ENCODE results near the gene DYNC2H1.

The DYNC2H1 gene, protein sequence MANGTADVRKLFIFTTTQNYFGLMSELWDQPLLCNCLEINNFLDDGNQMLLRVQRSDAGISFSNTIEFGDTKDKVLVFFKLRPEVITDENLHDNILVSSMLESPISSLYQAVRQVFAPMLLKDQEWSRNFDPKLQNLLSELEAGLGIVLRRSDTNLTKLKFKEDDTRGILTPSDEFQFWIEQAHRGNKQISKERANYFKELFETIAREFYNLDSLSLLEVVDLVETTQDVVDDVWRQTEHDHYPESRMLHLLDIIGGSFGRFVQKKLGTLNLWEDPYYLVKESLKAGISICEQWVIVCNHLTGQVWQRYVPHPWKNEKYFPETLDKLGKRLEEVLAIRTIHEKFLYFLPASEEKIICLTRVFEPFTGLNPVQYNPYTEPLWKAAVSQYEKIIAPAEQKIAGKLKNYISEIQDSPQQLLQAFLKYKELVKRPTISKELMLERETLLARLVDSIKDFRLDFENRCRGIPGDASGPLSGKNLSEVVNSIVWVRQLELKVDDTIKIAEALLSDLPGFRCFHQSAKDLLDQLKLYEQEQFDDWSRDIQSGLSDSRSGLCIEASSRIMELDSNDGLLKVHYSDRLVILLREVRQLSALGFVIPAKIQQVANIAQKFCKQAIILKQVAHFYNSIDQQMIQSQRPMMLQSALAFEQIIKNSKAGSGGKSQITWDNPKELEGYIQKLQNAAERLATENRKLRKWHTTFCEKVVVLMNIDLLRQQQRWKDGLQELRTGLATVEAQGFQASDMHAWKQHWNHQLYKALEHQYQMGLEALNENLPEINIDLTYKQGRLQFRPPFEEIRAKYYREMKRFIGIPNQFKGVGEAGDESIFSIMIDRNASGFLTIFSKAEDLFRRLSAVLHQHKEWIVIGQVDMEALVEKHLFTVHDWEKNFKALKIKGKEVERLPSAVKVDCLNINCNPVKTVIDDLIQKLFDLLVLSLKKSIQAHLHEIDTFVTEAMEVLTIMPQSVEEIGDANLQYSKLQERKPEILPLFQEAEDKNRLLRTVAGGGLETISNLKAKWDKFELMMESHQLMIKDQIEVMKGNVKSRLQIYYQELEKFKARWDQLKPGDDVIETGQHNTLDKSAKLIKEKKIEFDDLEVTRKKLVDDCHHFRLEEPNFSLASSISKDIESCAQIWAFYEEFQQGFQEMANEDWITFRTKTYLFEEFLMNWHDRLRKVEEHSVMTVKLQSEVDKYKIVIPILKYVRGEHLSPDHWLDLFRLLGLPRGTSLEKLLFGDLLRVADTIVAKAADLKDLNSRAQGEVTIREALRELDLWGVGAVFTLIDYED (N-terminal part only)

DNA sequence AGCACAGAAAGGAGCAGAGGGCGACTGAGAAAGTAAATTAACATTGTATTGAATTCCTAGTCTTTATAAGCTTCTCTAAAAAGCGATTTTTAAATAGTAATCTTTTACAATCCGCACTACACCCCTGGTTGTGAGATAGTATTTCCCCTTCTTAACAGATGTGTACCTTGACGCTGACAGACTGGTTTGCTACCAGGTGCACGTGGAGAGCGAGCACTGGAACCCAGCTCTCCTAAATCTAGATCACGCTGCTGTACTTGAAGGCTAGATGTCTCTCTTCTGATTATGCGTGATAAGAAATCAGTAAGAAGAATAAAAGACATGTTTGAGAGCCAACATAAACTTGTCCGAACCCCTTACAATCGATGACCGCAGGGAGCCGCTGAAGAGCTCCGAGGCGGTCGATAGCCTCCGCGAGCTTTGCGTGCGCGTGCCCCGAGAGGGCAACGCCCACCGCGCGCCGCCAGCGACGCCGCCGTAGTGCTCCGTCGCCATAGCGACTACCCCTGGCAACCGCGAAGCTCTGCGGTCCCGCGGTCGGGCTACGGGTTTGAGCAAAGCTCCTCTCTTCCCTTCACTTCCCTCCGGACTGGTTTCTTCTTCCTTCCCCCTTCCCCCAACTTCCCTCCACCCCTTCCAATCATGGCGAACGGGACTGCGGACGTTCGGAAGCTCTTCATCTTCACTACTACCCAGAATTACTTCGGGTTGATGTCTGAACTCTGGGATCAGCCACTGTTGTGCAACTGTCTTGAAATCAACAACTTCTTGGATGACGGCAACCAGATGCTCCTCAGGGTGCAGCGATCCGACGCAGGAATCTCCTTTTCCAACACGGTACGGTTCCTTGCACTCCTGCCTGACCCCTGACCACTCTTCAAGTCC is at the start of gene DYNC2H1:
Gene DYNC2H1 (plus strand): TSS at position 494 of the 885 bp plus-strand sequence. CDS start 149 bp downstream, at position 643.
- peak; percentile 68 for FAIRE-seq

DNA sequence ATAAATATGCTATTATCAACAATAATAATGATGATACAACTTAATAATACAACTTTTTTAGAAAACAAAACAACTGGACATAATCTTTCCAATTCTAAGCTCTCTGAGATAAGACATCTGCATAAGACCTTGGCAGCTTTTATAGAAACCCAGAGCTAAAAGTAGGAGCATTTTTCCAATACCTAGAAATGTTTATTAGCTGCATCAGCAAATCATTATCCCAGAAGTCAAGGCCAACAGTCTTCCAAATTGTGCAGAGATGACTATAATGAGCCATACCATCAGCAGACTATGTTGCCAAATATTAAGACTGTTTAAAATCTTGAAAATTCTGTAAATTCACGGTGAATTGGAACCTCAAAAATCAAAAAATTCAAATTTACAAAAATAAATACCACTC is 47.6 kb upstream of the DYNC2H1 start:
- no peak for FAIRE-seq

DNA sequence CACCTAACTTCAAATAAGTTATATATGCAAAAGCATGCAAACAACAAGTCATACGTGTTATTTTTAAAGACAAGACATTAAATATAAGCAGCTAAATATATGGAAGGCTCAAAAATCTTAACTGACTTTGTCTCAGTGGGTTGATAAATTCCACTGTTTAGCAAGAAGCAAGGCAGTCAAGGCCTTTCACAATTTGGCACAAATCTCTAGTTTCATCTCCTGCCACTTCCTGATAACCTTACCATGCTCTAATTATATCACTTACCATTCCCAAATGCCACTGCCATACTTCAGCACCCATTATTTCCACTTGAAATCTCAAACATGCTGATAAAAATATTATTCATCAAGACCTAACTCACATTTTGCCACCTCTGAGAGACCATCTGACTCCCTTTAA is 42.1 kb upstream of the DYNC2H1 start:
- FAIRE-seq, result no peak

DNA sequence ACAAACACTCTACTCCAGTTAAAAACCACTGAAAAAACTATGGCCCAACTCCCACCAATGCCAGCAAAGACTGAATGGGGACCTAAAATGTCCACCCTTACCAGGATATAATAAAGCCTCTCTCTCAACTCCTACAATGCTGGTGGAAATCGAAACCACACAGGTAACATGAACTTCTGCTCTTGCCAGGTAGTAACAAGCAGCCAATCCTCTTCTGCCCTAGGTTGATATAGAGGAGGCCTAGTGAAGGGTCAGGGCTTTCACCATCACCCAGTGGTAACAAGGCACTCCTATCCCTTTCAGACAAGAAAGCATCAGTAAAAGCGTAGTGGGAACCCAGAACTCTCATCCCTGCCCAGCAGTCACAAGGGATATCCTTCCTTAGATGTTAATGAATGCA is 39.9 kb upstream of the DYNC2H1 start:
- FAIRE-seq, result no peak

DNA sequence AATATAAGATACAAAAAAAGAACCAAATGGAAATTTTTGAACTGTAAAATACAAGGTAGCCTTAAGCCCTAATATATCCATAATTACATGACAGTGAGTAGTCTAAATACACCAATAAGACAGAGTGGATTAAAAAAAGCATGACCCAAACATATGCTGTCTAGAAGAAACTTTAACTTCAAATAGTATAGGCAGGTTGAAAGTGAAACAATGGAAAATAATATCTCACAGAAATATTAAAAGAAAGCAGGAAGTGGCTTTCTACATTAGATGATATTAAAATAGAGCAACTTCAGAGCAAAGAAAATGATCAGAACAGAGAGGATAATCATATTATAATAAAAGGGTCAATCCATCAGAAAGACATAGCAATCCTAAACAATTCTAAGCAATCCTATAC is 39.1 kb upstream of the DYNC2H1 start:
- no peak for FAIRE-seq

DNA sequence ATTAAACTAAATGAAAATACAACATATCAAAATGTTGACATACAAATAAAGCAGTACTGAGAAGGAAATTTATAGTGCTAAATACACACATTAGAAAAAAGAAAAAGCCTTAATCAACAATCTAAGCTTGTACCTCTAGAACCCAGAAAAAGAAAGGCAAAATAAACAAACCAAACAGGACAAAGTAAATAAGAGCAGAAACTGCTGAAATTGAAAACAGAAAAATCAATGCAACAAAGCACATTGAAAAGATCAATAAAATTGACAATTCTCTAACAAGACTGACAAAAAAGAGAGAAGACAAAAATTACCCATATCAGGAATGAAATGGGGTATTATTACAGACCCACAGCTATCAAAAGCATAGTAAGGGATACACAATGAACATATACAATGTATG is 38.2 kb upstream of the DYNC2H1 start:
- FAIRE-seq, result no peak

DNA sequence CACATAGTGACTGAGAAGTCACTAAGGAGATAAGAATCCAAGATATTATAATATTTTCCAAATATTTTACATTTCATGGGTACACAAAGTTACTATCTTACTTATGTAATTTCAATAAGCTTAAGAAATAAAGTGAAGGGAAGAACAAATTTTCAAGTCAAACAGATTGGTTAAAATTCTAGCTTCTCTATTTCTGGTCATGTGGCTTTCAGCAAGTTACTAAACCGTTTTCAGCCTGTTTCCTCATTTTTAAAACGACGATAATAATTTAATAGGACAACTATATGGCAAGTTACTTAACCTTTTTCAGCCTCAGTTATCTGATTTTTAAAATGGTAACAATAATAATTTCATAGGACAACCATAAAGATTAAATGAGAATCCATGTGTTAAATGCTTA is 32.9 kb upstream of the DYNC2H1 start:
- no peak for FAIRE-seq

DNA sequence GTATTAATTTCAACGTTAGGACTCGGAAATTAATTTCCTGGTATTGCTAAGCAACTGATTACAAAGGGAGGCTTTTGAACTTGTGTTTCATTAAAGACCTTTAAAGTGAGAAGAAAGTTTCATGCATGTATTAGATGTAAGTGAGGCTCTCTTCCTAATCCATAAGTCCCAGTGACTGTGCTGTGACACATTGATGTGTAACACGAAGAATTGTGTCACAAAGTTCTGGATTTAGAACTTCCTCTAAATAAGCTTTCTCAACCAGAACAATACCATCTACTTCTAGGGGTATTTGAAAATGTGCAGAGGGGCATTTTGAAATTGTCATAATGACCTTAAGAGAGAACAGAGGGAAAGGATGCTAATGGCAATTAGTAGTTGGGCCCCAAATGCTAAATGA is 31.7 kb upstream of the DYNC2H1 start:
- FAIRE-seq, result no peak

DNA sequence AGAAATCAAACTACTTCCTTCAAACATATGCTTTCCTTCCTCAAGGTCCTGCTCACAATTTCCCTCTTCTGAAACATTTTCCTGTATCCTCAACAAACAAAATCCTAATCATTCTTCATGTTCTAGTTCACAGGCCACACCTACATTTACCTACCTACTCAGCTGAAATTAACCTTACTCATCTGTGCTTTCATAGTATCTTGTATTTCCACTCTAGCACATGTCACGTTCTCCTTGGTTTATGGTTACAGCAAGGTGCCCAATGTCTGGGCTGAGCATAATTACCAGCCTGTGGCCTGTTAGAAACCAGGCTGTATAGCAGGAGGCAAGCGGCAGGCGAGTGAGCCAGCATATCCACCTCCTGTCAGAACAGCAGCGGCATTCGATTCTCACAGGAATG is 30.5 kb upstream of the DYNC2H1 start:
- FAIRE-seq, result no peak

DNA sequence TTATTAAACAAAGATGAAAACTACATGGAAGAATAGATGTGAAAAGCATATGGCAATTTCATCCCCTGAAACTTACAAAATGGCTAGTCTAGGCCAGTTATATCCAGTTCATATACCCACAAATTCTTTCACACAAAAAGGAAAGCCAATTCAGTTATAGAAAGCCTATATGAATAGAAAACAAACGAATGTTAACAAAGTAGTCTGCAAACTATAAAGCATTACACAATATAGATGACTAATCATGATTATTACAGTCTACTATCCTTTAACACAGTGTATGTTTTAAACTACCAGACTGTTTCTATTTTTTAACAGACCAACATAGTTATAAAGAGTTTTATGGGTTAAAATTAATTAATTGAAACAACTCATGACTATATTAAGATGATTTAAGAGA is 29.4 kb upstream of the DYNC2H1 start:
- no peak for FAIRE-seq

DNA sequence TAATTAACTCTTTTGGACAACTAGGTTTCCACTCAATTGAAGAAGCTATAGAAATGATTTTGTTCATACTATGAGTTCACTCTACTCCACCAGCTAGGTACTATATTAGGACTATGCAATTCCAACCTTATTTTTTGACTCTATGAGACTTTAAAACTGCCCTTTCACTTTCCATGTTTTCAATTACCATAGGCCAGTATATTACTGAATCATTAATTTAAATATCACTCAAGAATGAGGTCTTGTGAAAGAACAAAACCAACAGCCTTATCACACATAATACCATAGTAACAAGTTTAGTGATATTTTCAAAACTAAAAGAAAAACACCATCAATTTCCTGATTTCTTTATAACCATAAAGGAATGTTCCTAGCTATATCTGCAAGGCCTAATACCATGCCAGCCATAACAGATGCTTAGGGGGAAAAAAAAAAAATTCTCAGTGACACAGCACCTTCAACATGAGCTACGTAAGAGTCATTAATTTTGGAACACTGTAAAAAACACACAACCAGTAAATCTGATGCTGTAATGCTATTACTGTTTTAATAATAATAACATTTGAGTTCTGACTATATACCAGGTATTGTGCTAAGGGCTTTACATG is 23.4 kb upstream of the DYNC2H1 start:
- no peak for FAIRE-seq

DNA sequence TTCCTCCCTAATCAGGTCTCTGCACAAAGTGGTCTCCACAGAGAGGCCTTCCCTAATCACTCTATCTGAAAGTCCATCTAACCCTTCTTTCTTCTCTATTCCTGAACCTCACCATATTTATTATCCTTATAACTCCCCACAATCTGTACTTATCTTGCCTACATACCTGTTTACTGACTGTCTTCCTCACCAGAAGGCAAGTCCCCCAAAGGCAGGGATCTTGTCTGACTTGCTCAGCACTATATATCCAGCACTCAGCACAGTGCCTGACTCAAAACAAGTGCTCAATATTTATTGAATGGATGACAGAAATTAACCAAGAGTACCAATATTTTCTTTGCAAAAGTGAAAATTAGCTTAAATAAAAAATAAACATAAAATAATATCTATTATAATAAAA is 22.8 kb upstream of the DYNC2H1 start:
- peak; percentile 72 for FAIRE-seq

DNA sequence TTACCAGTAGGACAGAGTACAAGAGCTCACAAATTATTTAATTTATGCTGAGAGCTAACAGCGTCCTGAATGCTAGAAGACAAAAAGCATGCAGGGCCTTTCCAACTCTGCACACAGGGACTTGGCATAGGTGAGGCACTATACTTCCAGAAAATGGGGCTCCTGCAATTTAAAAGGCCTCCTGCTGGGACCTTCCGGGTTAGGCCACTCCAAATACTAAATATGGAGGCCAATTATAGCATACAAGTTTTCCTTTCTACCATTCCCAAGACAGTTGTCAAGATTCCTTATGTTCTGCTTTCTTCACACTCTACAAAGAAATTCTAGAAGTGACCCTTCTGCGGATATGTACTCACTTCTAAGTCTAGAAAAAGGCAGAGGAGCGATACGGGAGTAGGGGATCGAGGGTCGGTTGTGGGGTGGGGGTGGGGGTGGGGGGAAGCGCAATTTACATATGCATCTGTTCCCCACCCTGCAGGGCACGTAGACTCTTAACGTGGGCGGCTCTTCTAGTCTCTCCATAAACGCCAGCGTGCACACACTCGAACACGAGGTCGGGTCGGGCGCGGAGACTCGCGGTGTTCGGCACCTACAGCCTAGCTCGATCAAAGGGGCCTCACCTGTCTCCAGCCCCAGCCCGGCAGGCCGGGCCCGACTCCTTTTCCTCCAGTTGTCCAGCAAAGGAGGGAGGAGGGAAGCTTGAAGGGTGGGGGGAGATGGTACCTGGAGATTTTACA is 18.0 kb upstream of the DYNC2H1 start:
- no peak for FAIRE-seq

DNA sequence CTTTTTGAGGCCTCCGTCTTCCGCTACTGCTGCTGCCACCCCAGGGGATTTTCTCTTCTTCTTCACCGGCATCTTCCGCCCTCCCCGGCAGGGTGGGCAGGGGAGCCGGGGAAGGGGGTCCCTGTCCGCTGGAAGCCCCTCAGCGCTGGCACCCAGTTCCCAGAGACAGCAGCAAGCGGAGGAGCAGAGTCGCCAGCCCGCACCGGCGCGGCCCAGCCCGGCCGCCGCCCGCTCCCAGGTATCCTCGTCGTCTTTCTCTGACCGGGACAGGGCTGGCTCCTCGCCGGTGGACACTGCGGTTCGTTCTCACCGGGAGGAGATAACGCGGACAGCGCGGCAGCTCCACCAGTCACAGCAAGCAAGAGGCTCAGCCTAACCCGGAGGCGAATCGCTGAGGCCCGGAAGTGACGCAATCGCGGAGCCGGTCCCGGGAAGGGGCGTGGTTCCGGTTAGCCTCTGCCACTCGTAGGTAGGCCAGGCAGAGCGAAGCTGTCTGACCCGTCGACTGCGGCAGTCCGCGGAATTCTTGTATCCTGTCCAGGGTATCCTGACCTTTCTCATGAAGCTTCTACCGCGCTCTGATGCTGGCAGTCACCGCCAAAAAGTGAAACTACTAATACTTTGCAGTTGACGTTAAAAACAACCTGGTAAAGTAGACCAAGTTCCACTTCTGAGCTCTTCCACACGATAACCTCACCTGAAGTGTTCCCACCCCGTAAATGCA is 17.3 kb upstream of the DYNC2H1 start, which contains the start of gene DCUN1D5:
Gene DCUN1D5 (minus strand): TSS at position 360 of the 724 bp plus-strand sequence. CDS start 288 bp downstream, at position 72.
- peak; percentile 60 for FAIRE-seq

DNA sequence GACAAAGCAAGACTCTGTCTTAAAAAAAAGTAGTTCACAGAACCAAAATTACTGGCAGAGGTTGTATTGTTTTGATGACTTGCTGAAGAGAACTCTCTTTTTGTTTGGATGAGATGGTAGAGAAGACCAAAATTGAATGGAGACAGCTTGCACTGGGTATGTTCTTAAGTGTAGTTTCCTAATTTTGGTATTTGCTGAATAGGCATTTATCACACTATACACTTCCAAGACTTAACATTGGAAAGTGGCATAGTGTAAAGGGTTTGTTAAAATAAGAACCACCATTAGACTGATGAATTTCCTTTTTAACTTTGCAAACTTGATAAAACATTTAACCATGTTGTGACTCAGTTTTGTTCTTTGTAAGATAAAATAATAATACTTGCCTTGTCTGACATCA is 11.9 kb upstream of the DYNC2H1 start:
- no peak for FAIRE-seq

DNA sequence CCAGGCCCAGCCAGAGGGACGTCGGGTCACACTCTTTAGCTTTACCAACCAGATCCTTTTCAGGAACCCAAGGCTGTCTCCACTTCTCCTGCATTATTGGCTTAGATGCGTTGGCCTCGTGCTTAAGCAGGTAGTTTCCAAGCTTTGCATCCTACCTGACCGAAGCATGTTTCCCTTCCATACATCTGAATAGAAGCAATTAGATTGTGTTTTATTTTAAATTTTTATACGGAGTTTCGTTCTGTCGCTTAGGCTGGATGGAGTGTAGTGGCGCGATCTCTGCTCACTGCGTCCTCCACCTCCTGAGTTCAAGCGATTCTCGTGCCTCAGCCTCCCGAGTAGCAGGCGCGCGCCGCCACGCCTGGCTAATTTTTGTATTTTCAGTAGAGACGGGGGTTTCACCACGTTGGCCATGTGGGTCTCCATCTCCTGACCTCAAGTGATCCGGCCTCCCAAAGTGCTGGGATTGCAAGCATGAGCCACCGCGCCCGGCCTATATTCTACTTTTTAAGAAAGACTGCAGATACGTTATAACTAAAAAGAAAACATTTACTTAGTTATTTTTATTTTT is 677 bp downstream of the DYNC2H1 start:
- no peak for FAIRE-seq

DNA sequence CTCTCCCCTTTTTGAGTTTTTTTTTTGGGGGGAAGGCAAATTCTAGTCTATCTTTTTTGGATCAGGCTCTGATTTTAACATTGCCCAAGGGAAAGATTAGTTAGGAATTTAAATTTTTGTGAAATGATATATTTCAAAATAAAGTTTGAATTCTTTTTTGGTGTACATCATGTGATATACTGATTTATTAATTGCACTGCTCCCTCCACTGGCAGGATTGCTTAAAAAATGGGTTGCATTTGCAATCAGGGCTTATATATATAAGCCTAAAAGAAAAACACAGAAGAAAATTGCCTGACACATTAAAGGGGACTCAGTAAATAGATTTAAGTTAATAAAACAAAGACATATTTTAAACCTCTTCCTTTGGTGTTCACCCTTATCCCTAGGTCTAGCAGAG is 1.2 kb downstream of the DYNC2H1 start:
- peak; percentile 39 for FAIRE-seq

DNA sequence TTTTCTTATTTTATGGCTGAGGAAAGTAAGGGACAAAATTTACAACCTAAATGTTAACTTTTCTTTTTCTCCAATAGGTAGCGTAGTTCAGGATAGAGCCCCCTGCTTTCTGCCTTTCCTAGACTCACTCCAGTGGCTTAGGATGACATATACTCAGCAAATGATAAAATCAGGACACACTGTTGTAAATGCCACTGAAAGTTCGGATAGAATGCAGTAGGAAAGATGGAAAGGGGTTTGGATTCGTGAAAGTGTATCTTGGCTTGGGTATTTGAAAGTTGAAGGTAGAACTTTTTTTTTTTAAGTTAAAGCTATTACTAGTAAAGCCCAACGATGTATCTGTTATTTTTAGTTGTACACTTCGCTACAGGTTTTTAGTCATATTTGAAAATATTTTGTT is 2.2 kb downstream of the DYNC2H1 start:
- no peak for FAIRE-seq

DNA sequence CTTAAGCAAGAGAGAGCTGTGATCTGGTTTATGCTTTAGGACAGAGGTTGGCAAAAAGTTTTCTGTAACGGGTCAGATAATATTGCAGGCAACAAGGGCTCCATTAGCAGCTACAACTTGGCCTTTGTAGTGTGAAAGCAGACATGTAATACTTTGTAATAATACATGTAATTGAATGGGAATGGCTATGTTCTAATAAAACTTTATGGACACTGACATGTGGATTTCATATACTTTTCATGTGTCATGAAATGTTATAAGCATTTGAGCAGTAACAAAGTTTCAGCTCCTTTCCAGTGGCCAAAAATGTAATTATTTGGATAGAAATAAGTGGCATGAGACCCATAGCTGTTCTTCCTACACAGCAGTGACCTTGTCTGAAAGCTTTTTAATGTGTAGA is 3.1 kb downstream of the DYNC2H1 start:
- no peak for FAIRE-seq

DNA sequence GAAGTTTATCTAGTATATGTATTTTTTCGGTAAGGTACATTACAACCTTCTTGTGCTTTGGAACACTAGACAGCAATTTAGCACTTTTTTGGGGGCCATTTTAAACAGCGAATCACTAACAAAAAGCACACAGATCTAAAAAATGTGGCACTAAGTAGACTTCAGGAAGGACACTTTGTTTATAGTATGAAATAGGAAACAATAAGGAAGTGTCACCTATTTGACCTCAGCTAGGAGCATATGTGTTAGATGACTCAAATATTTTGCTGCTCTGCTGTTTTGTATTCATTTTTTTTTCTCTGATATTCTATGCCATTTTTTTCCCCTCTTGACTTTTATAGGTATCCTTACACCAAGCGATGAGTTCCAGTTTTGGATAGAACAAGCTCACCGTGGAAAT is 5.6 kb downstream of the DYNC2H1 start:
- FAIRE-seq, result no peak

Measured in A204.1 (cell line).